ENCODE results near the gene UBASH3B. TPM values are rescaled to one million over a fixed set of nuclear protein-coding genes. Genes with fewer than 3 reads are reported as not detected.

Gene UBASH3B
- total and polyA plus RNA-seq, 2 of the 13 experiments (the other 11 are each of a cell fraction or from before 2014, with no cell fraction given), result 4.4 to 7.6 TPM

- CTCF ChIA-PET (ENCODE audit: low intra/inter-chr PET ratio, low total read pairs), result no interaction called here
- in situ Hi-C loops (cut with HindIII; ENCODE audit: extremely low pct_ligation_motif_present, low pct_unique_long_range_greater_than_20kb), result no loop called here
- H3K4me2 ChIP-seq (ENCODE audit: low read depth, low read length), result no peak overlapping the region
- H3K27ac ChIP-seq (ENCODE audit: extremely low read length, insufficient read depth, low read length), result no peak overlapping the region
- peaks cover 9 to 16% of the 10 kb centered on the region in 2 experiments for H3K36me3 ChIP-seq (replicated peaks in 1 of 2; ENCODE audit: control insufficient read depth in 1 of 2, insufficient read depth in 2 of 2, low read length in 2 of 2)
- H4K20me1 ChIP-seq (ENCODE audit: insufficient read depth, low read length), result no peaks in the 10 kb centered on the region; the same call in 1 of the 2 replicates
- 94% methylated on average over 1 of the region's 1 CpG for WGBS (ENCODE audit: low lambda C conversion rate)
- no peak overlapping the region for H3K4me3 ChIP-seq (replicated peaks in 1 of 3; ENCODE audit: insufficient read depth in 1 of 3, low read depth in 2 of 3, low read length in 3 of 3)
- ATAC-seq (no peak), DNase-seq (ENCODE audit: low spot score) (no peak), FAIRE-seq (no peak)
- intact Hi-C loops (cut with micrococcal nuclease; ENCODE audit: unreplicated experiment), result no loop called here
- H3K9me3 ChIP-seq (ENCODE audit: low read length), result no peaks in the 10 kb centered on the region
- no peaks in the 10 kb centered on the region for H3K27me3 ChIP-seq (ENCODE audit: control insufficient read depth in 1 of 2, insufficient read depth in 2 of 2, low read length in 2 of 2)
- POLR2A ChIA-PET, result no interaction called here
- no peak for TF ChIP-seq HOXA3 (CRISPR knock-in tag; IDR thresholded peaks at IDR 0.05)
- TF ChIP-seq PBX3 (CRISPR knock-in tag; IDR thresholded peaks at IDR 0.05; ENCODE audit: borderline replicate concordance), result no peak
- no peak for TF ChIP-seq SMYD3 (CRISPR knock-in tag; IDR thresholded peaks at IDR 0.05)
- no peak for TF ChIP-seq ZSCAN12 (CRISPR knock-in tag; IDR thresholded peaks at IDR 0.05)
- TF ChIP-seq PAXIP1 (CRISPR knock-in tag; conservative IDR thresholded peaks at IDR 0.05), result no peak
- TF ChIP-seq HIVEP1 (CRISPR knock-in tag; IDR thresholded peaks at IDR 0.05), result no peak
- no peak for TF ChIP-seq PREB (CRISPR knock-in tag; IDR thresholded peaks at IDR 0.05)
- no peak for TF ChIP-seq HNRNPLL (IDR thresholded peaks at IDR 0.05; ENCODE audit: low read depth, low read length, poor library complexity, severe bottlenecking)
- no peaks in the 10 kb centered on the region for H3K4me1 ChIP-seq (ENCODE audit: insufficient read depth, low read length)
- H3K79me2 ChIP-seq (ENCODE audit: insufficient read depth, low read length), result no peaks in the 10 kb centered on the region
- no peak overlapping the region for H3K9ac ChIP-seq (ENCODE audit: insufficient read depth, low read depth, low read length)
- no peak overlapping the region for H2AFZ ChIP-seq (ENCODE audit: low read length)
- no TSS peak for BruUV-seq (replicated peaks)
Observed at GRCh38 chr11:122797651-122798050, 142.1 kb downstream of the UBASH3B start.

All from HepG2 (cell line).